ENCODE results near the gene MGAM2.

The MGAM2 gene

GRCh38 chr7:142168746-142169145 is 57.2 kb downstream of the MGAM2 start:
- DNase-seq (ENCODE audit: low read depth): no peak
- no peak overlapping the region for H3K4me3 ChIP-seq (ENCODE audit: low read depth, low read length)
- TF ChIP-seq, protein P1, sequence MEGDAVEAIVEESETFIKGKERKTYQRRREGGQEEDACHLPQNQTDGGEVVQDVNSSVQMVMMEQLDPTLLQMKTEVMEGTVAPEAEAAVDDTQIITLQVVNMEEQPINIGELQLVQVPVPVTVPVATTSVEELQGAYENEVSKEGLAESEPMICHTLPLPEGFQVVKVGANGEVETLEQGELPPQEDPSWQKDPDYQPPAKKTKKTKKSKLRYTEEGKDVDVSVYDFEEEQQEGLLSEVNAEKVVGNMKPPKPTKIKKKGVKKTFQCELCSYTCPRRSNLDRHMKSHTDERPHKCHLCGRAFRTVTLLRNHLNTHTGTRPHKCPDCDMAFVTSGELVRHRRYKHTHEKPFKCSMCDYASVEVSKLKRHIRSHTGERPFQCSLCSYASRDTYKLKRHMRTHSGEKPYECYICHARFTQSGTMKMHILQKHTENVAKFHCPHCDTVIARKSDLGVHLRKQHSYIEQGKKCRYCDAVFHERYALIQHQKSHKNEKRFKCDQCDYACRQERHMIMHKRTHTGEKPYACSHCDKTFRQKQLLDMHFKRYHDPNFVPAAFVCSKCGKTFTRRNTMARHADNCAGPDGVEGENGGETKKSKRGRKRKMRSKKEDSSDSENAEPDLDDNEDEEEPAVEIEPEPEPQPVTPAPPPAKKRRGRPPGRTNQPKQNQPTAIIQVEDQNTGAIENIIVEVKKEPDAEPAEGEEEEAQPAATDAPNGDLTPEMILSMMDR (IDR thresholded peaks at IDR 0.05; ENCODE audit: low read depth, low read length, missing control alignments): no peak

GRCh38 chr7:142172932-142173331 is 61.4 kb downstream of the MGAM2 start:
- no peak overlapping the region for H3K4me3 ChIP-seq (ENCODE audit: low read depth, low read length)
- DNase-seq (ENCODE audit: low read depth): no peak
- TF ChIP-seq, protein P1 (IDR thresholded peaks at IDR 0.05; ENCODE audit: low read depth, low read length, missing control alignments): no peak

- no peak for DNase-seq (ENCODE audit: low read depth)
- no peak overlapping the region for H3K4me3 ChIP-seq (ENCODE audit: low read depth, low read length)
- TF ChIP-seq, protein P1 (IDR thresholded peaks at IDR 0.05; ENCODE audit: low read depth, low read length, missing control alignments): no peak
These were observed 62.9 kb downstream of the MGAM2 start for GRCh38 chr7:142174441-142174840.

GRCh38 chr7:142175594-142175993 is 64.1 kb downstream of the MGAM2 start:
- no peak overlapping the region for H3K4me3 ChIP-seq (ENCODE audit: low read depth, low read length)
- DNase-seq (ENCODE audit: low read depth): no peak
- TF ChIP-seq, protein P1 (IDR thresholded peaks at IDR 0.05; ENCODE audit: low read depth, low read length, missing control alignments): no peak

DNA sequence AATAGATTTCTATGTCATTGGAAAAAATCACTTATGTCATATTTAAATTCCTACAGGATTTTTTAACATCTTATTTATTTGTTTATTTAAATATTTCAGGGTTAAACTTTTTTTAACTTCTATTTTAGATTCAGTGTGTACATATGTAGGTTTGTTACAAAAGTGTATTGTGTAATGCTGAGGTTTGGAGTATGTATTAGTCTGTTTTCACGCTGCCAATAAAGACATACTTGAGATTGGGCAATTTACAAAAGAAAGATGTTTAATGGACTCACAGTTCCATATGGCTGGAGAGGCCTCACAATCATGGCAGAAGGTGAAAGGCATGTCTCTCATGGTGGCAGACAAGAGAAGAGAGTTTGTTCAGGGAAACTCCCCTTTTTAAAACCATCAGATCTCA is 65.4 kb downstream of the MGAM2 start:
- H3K4me3 ChIP-seq (ENCODE audit: low read depth, low read length): no peak overlapping the region
- TF ChIP-seq, protein P1 (IDR thresholded peaks at IDR 0.05; ENCODE audit: low read depth, low read length, missing control alignments): no peak
- no peak for DNase-seq (ENCODE audit: low read depth)

- no peak overlapping the region for H3K4me3 ChIP-seq (ENCODE audit: low read depth, low read length)
- no peak for DNase-seq (ENCODE audit: low read depth)
- TF ChIP-seq, protein P1 (IDR thresholded peaks at IDR 0.05; ENCODE audit: low read depth, low read length, missing control alignments): no peak
These were observed 66.4 kb downstream of the MGAM2 start for GRCh38 chr7:142177869-142178268.

- no peak for DNase-seq (ENCODE audit: low read depth)
- TF ChIP-seq, protein P1 (IDR thresholded peaks at IDR 0.05; ENCODE audit: low read depth, low read length, missing control alignments): no peak
- H3K4me3 ChIP-seq (ENCODE audit: low read depth, low read length): no peak overlapping the region
These were observed 68.9 kb downstream of the MGAM2 start for GRCh38 chr7:142180426-142180825.
